Stimulated activated CD8-positive, alpha-beta memory T cell treated with anti-CD3 and anti-CD28 coated beads, Interleukin-12 subunit alpha, Interleukin-12 subunit beta, amount 100 ng/mL, for 24 hours (primary cell): ENCODE results near the gene NPLOC4.

Source experiments
- DNase-seq: peaks from one replicate; pipeline ENCODE4 v3.0.0-alpha.2; 2020; ENCODE audit errors: extremely low read depth

The NPLOC4 gene

GRCh38 chr17:81583589-81584342 is 53.1 kb downstream of the NPLOC4 start:
- DNase-seq = no peak

GRCh38 chr17:81582749-81583148 is 54.2 kb downstream of the NPLOC4 start:
- DNase-seq = no peak

GRCh38 chr17:81582341-81582740 is 54.6 kb downstream of the NPLOC4 start:
- DNase-seq = no peak

- no peak for DNase-seq
Observed at GRCh38 chr17:81581758-81582157, 55.2 kb downstream of the NPLOC4 start.

DNA sequence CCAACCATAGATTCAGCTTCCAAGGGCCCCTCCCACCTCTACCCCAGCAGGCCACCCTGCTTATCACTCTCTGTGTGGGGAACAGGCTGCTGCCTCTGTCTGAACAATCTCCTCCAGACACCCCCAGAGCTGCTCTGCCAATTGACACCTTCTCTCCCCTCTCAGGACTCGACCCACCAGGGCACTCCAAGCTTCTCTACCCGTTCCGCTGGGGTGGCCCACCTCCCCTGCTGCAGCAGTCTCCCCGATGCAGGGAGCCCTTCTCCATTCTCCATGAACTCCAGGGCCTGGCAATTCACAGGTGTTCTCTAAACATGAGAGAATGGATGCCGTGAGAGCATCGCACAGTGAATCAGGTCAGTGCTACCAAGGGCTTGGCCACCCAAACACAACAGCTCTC is 56.4 kb downstream of the NPLOC4 start:
- no peak for DNase-seq

GRCh38 chr17:81579821-81580321 is 57.0 kb downstream of the NPLOC4 start:
- no peak for DNase-seq

- no peak for DNase-seq
Observed at GRCh38 chr17:81579298-81579697, 57.6 kb downstream of the NPLOC4 start.

- DNase-seq = no peak
Observed at GRCh38 chr17:81578561-81579225, 58.2 kb downstream of the NPLOC4 start.

DNA sequence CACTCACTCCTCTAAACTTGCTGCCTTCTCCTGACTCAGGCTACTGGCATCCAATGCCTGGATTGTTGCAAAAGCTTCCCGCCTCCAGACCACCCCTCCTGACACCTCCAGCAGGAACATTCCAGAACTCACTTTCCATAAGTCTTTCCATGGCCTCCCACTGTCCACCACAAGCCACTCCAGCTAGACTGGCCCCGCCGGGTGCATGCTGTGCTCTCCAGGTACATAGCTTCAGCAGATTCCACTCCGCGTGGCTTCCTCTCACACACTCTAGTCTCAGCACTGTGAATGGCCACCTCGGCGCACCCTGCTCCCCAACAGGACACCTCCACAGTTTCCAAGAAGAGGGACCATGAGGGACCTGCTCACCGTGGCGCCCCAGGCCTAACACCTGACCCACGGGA is 58.9 kb downstream of the NPLOC4 start:
- no peak for DNase-seq

DNA sequence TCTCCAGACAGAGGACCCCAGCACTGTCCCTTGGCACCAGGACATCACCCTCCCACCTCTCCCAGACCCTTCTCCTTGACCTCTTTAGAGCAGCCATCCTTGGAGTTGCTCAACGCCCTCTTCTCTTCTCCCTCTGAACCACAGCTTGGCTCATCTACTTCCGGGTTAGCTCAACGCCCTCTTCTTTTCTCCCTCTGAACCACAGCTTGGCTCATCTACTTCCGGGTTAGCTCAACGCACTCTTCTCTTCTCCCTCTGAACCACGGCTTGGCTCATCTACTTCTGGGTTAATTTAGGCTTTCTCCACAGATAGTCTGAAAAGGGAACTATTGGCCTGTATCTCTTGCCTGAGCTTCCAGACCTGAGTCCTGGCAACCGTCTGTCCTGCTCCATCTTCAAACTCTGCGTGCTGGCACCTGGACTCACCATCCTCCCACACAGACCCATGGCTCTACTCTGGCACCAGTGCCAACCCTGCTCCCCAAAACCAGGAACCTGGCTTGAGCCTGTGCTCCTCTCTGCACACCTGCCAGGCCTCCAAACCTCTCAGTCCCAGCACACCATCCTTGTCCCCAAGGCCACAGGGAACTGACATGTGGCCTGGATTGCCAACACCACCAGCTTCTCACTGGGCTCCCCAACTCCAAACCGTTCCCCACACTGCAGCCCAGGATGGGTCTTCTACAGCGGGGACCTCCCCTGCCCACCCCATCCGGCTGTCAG is 59.5 kb downstream of the NPLOC4 start:
- DNase-seq = no peak

DNA sequence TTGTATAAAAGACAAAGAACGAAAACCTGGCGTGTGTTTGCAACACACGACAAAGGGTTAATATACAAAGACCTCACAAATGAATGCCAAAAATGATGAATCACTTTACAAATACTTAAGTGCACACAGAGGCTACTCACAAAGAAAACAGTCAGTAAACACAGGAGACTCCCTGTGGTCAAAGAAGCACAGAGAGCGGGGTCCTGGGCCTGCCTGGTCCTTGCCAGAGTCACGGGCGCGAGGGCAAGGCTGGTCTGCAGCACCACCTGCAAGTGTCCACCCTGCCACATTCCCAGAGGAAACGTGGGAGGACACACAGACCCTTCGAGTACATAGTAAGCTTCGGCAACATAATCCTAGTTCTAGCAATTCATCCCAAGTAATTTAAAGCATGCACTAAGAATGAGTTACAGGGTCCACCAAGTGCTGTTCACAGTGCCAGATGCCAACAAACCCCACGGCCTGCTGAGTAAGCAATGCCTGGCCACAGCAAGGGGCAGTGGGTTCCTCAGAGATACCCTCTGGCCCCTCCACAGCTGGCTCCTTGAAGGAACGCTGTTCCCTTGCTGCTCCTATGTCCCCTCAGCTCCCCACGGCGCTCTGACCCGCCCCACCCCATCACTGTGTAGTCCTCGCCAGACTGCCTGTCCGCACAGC is 60.2 kb downstream of the NPLOC4 start:
- DNase-seq = no peak

DNA sequence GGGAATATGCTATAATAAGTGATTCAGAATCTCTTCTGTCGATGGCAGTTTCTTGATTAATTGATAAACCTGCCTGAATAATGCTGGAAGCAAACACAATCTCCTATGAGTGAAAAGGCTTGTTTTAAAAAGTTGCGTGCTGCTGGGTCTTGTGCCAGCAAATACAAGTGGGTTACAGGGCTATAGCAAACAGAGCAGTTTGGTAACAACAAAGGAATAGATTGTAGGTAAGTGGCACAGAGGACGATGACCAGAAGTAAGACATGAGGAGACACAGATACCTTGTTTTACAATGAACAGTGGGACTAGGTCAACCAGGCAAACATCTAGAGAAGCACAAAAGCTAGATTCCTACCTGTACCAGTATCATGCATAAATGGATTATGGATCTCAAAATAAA is 61.1 kb downstream of the NPLOC4 start:
- no peak for DNase-seq

- no peak for DNase-seq
Observed at GRCh38 chr17:81574643-81574956, 62.3 kb downstream of the NPLOC4 start.

DNA sequence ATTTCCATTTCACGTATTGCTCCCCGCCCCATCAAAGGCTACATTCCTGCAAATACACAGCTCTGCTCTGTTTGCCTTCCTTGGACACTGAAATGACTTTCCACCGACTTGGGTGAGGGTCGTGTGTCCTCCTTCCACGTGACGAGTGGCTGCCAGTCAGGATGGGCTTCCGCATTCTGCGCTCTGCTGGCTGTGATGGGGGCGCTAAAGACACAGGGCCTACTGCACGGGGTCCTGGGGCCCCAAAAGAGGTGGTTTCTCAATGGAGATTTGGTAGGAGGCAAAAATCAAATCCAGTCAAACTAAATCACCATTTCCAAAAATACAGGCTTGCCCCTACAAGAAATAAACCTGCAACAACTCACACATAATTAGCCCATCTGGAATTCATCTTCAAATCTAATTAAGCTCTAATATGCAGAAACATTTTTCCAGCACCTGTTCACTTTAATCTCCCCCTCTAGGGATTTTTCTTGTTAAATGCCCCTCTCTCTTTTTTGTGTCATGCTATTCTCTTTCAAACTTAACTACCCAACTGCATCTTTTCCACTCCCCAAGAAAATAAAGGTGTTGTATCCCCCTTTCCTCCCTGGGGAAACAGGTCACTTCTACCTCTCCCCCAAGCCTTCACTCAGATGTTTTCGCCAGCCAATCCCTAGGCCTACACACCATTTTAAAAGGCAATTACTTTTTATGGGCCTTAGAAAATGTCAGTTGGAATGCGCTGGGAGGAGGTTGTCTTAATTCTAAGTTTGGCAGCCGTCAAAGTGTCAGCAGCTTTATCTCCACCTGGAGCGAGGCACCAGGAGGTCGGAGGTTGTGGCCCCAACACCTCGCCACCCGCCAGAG is 62.9 kb downstream of the NPLOC4 start:
- DNase-seq = no peak

- DNase-seq = no peak
Observed at GRCh38 chr17:81572563-81573168, 64.2 kb downstream of the NPLOC4 start.

GRCh38 chr17:81570964-81571363 is 65.9 kb downstream of the NPLOC4 start:
- no peak for DNase-seq

- no peak for DNase-seq
Observed at GRCh38 chr17:81569986-81570514, 66.9 kb downstream of the NPLOC4 start.

DNA sequence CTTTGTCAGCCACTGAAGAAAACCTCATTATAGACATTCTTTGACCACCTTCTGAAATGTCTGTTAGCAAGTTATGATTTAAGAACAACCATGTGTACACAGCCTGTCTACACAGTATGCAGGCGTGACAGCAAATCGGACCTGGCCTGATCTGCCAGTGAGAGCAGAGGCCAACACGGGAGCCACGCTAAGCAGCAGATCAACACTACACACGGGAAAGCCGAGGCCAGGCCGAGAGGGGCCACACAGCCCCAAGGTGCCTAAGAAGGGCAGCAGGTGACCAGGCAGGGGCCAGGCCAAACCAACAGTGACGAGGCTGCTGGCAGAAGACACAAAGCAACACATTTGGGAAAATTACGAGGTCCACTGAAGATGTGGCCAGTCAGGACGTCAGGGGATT is 68.5 kb downstream of the NPLOC4 start:
- no peak for DNase-seq

DNA sequence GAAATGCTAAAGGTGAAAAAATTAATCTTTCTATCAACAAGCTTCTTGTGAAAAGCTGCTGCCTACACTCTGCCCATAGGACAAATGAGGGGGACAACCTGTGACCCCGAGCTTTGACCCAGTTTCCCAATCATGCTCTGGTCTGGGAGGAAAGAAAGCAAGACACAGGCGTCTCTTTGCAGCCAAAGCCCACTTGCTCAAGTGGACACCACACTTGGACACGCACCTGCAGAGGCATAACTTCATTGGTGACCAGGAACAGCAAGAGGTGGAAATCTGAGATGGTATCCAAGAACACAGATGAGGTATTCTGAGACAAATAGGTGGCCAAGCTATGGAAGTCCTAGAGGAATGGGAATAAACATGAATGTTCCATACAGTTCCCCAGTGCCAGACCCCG is 69.7 kb downstream of the NPLOC4 start:
- DNase-seq = no peak

GRCh38 chr17:81566461-81567126 is 70.3 kb downstream of the NPLOC4 start:
- no peak for DNase-seq
